HEK293T (cell line): Measurements from ENCODE around the gene B3GNT5.

Experiments
- BHLHE40 ChIP-seq: fragments of 450-650 bp; IDR thresholded peaks from 2 replicates; pipeline ENCODE4 v1.6.1; 2016; ENCODE audit warnings: mild to moderate bottlenecking, moderate library complexity, borderline replicate concordance
- ELF4 ChIP-seq: fragments of 450-650 bp; IDR thresholded peaks from 2 replicates; pipeline ENCODE4 v1.6.1; 2017; ENCODE audit warnings: antibody characterized with exemption
- FOXA1 ChIP-seq: fragments of 450-650 bp; IDR thresholded peaks from 2 replicates; pipeline ENCODE4 v1.6.1; 2016; ENCODE audit warnings: mild to moderate bottlenecking
- FOXM1 ChIP-seq: fragments of 450-650 bp; IDR thresholded peaks from 2 replicates; pipeline ENCODE4 v1.6.1; 2017; ENCODE audit warnings: mild to moderate bottlenecking, borderline replicate concordance
- PKNOX1 ChIP-seq: fragments of 450-650 bp; IDR thresholded peaks from 2 replicates; pipeline ENCODE4 v1.6.1; 2016
- SP1 ChIP-seq: fragments of 450-650 bp; IDR thresholded peaks from 2 replicates; pipeline ENCODE4 v1.6.1; 2017
- TARDBP ChIP-seq: fragments of 450-650 bp; IDR thresholded peaks from 2 replicates; pipeline ENCODE4 v1.6.1; 2016
- ZNF384 ChIP-seq: fragments of 450-650 bp; IDR thresholded peaks from 2 replicates; pipeline ENCODE4 v1.6.1; 2016

DNA sequence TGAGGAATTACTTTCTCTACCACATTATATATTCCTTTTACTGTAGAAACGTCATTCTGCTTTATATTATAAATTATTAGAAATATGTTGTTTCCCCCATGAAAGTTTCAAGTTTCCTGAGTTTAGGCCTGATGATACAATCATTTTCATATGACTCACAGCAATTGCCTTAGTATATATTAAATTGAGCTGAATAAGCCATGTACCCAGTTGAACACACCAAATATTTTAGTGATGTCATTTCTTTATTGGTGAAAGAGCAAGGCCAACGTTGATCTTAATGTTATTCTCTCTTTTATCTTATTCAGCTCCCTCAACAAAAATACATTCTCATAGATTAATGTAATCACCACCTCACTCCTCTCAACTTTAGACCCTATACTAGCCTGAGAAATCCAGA is 30.8 kb downstream of the B3GNT5 start:
- TF ChIP-seq FOXA1 (no peak), ELF4 (no peak), SP1 (no peak), ZNF384 (no peak), TARDBP (no peak), FOXM1 (no peak), BHLHE40 (no peak), PKNOX1 (no peak)
